HepG2 (cell line): Measurements from ENCODE around the gene UVSSA. TPM values are rescaled to one million over a fixed set of nuclear protein-coding genes. Genes with fewer than 3 reads are reported as not detected.

Experiments
- ATAC-seq: fragments of 200-7000 bp; cut with Tn5 transposase; 3 replicates; pipeline ENCODE4 v1.9.1; 2020; ENCODE audit warnings: mild to moderate bottlenecking, moderate library complexity
- BruUV-seq: library from RNA; stranded (reverse); fragments of 400-500 nt; replicated peaks from 2 replicates; lab custom pipeline; 2021; lab: Mats Ljungman, UMichigan
- CTCF ChIA-PET: fragments of 300-600 bp; formaldehyde crosslinking; extraction: SDS; loops from one replicate; lab custom pipeline; 2021; ENCODE audit warnings: low total read pairs, inconsistent platforms, low intra/inter-chr PET ratio; lab: Yijun Ruan, JAX
- POLR2A ChIA-PET: fragments of 350-600 bp; sonication (Branson Sonifier 250); formaldehyde crosslinking; loops from one replicate; lab custom pipeline; 2020; ENCODE audit warnings: antibody characterized with exemption, inconsistent platforms; lab: Yijun Ruan, JAX
- DNase-seq: peaks from one replicate; pipeline ENCODE4 v3.0.0-alpha.2; 2015; ENCODE audit warnings: low spot score
- FAIRE-seq: peaks from 3 replicates; lab custom pipeline; 2011; peaks lifted over from hg19 to GRCh38; lab: Jason Lieb, UNC
- H2AFZ ChIP-seq: one replicate; pipeline ENCODE4 v1.6.1; 2011; ENCODE audit warnings: low read length, inconsistent platforms
- H3K27ac ChIP-seq: fragments of 300-600 bp; 3 replicates; pipeline ENCODE4 v1.8.0; 2011; ENCODE audit warnings: mixed run types, mild to moderate bottlenecking, mixed read lengths, low read length, inconsistent platforms; ENCODE audit not compliant: insufficient read depth; ENCODE audit errors: extremely low read length
- H3K27me3 ChIP-seq, 2 experiments: fragments of 200-600 bp in 1 of 2; 2 replicates in 1 of 2; 3 replicates in 1 of 2; pipeline versions ENCODE4 v1.6.0 to v1.8.0; 2011; ENCODE audit warnings: low read length in 2 of 2, mild to moderate bottlenecking in 2 of 2, moderate library complexity in 2 of 2, inconsistent platforms in 1 of 2; ENCODE audit not compliant: insufficient read depth in 2 of 2, control insufficient read depth in 1 of 2
- H3K36me3 ChIP-seq, 2 experiments: fragments of 200-600 bp in 1 of 2; replicated peaks in 1 of 2; 2 replicates in 1 of 2; 3 replicates in 1 of 2; pipeline versions ENCODE4 v1.5.1 to v1.8.0; 2011; ENCODE audit warnings: low read length in 2 of 2, inconsistent platforms in 1 of 2; ENCODE audit not compliant: insufficient read depth in 2 of 2, control insufficient read depth in 1 of 2
- H3K4me1 ChIP-seq: 2 replicates; pipeline ENCODE4 v1.5.1; 2012; ENCODE audit warnings: low read length, inconsistent platforms; ENCODE audit not compliant: insufficient read depth
- H3K4me2 ChIP-seq: 2 replicates; pipeline ENCODE4 v1.6.0; 2011; ENCODE audit warnings: low read depth, low read length, inconsistent platforms
- H3K4me3 ChIP-seq, 3 experiments: fragments of 200-600 bp in 1 of 3; sonication (generic), shearing (Covaris generic) in 1 of 3; replicated peaks in 1 of 3; 2 replicates each; pipeline ENCODE4 v1.5.1; 2011 to 2016; ENCODE audit warnings: low read length in 3 of 3, inconsistent platforms in 2 of 3, low read depth in 2 of 3, mild to moderate bottlenecking in 2 of 3, control low read depth in 1 of 3, mixed read lengths in 1 of 3; ENCODE audit not compliant: insufficient read depth in 1 of 3
- H3K79me2 ChIP-seq: one replicate; pipeline ENCODE4 v1.6.1; 2011; ENCODE audit warnings: low read length, inconsistent platforms; ENCODE audit not compliant: insufficient read depth
- H3K9ac ChIP-seq: 2 replicates; pipeline ENCODE4 v1.6.0; 2011; ENCODE audit warnings: mild to moderate bottlenecking, low read depth, low read length, inconsistent platforms; ENCODE audit not compliant: insufficient read depth
- H3K9me3 ChIP-seq: 2 replicates; pipeline ENCODE4 v1.5.1; 2012; ENCODE audit warnings: mild to moderate bottlenecking, low read length
- H4K20me1 ChIP-seq: 2 replicates; pipeline ENCODE4 v1.6.0; 2011; ENCODE audit warnings: inconsistent platforms, mild to moderate bottlenecking, low read length, moderate library complexity; ENCODE audit not compliant: insufficient read depth
- BHLHE40 ChIP-seq: IDR thresholded peaks from 2 replicates; pipeline ENCODE4 v1.6.1; 2011; ENCODE audit warnings: low read length, improper control_type of control experiment
- E2F5 ChIP-seq: sonication (generic); formaldehyde crosslinking; conservative IDR thresholded peaks from 2 replicates; pipeline ENCODE4 v1.4.0; 2020; ENCODE audit warnings: missing genetic modification reagents
- HDAC1 ChIP-seq: sonication (generic); formaldehyde crosslinking; IDR thresholded peaks from 2 replicates; pipeline ENCODE4 v1.5.1; 2020; ENCODE audit warnings: mild to moderate bottlenecking, missing genetic modification reagents
- HOXA3 ChIP-seq: sonication (generic); formaldehyde crosslinking; IDR thresholded peaks from 2 replicates; pipeline ENCODE4 v1.5.0; 2020; ENCODE audit warnings: missing genetic modification reagents
- RELA ChIP-seq: sonication (generic); formaldehyde crosslinking; IDR thresholded peaks from 2 replicates; pipeline ENCODE4 v1.4.0; 2020; ENCODE audit warnings: missing genetic modification reagents
- THAP8 ChIP-seq: sonication (generic); formaldehyde crosslinking; IDR thresholded peaks from 2 replicates; pipeline ENCODE4 v1.5.1; 2020; ENCODE audit warnings: missing genetic modification reagents, mild to moderate bottlenecking, borderline replicate concordance
- ZBTB33 ChIP-seq: sonication (generic); formaldehyde crosslinking; IDR thresholded peaks from 2 replicates; pipeline ENCODE4 v1.4.0; 2020; ENCODE audit warnings: missing genetic modification reagents
- ZFP37 ChIP-seq: sonication (generic); formaldehyde crosslinking; IDR thresholded peaks from 2 replicates; pipeline ENCODE4 v1.4.0; 2020; ENCODE audit warnings: missing genetic modification reagents, borderline replicate concordance
- ZFP90 ChIP-seq: sonication (generic); formaldehyde crosslinking; IDR thresholded peaks from 2 replicates; pipeline ENCODE4 v1.8.0; 2022; ENCODE audit warnings: missing genetic modification reagents, mild to moderate bottlenecking, inconsistent platforms, borderline replicate concordance
- ZNF430 ChIP-seq: sonication (generic); formaldehyde crosslinking; IDR thresholded peaks from 2 replicates; pipeline ENCODE4 v1.9.0; 2021; ENCODE audit warnings: mild to moderate bottlenecking, missing genetic modification reagents
- ZNF552 ChIP-seq: sonication (generic); formaldehyde crosslinking; IDR thresholded peaks from 2 replicates; pipeline ENCODE4 v1.9.0; 2022; ENCODE audit warnings: missing genetic modification reagents, mild to moderate bottlenecking, borderline replicate concordance
- WGBS: methylation state at CpG from one replicate; pipeline ENCODE4 v1.1.6; 2017; ENCODE audit warnings: low lambda C conversion rate; 5-methylcytosine and 5-hydroxymethylcytosine counted together
- in situ Hi-C: cut with HindIII; loops from 2 replicates; pipeline ENCODE4 v1.10.0; 2017; ENCODE audit warnings: low pct_unique_long_range_greater_than_20kb; ENCODE audit not compliant: extremely low pct_ligation_motif_present
- intact Hi-C: fragments of 100-400 bp; cut with micrococcal nuclease; formaldehyde crosslinking; loops from one replicate; pipeline ENCODE4 v1.10.0; 2022; ENCODE audit not compliant: unreplicated experiment
- polyA plus RNA-seq, 8 experiments: library from polyadenylated mRNA; depleted of rRNA in 3 of 8; stranded (reverse) in 7 of 8; unstranded in 1 of 8; fragments of >200 nt; fragmentation: Illumina TruSeq in 4 of 8; extraction: Trizol in 4 of 8; gene quantifications; 2 replicates each; pipeline versions ENCODE4 v1.2.1 to v1.2.3, GENCODE V29; 2011 to 2016; ENCODE audit warnings: low read depth in 4 of 8, missing spikeins in 1 of 8, mixed read lengths in 1 of 8; ENCODE audit not compliant: insufficient read depth in 1 of 8
- total RNA-seq, 5 experiments: library from RNA; depleted of rRNA; stranded (reverse); fragments of >200 nt; fragmentation: Illumina TruSeq; extraction: Trizol; gene quantifications; 2 replicates each; pipeline ENCODE4 v1.2.3, GENCODE V29; 2016; ENCODE audit warnings: low read depth in 1 of 5
- TF ChIP-seq, protein P1 (sequence below): sonication (generic); formaldehyde crosslinking; IDR thresholded peaks from 2 replicates; pipeline ENCODE4 v1.5.1; 2020; ENCODE audit warnings: mild to moderate bottlenecking, missing genetic modification reagents, moderate library complexity

Gene UVSSA
- total and polyA plus RNA-seq, 2 of the 13 experiments (the other 11 are each of a cell fraction or from before 2014, with no cell fraction given): 4.6 to 8.4 TPM

DNA sequence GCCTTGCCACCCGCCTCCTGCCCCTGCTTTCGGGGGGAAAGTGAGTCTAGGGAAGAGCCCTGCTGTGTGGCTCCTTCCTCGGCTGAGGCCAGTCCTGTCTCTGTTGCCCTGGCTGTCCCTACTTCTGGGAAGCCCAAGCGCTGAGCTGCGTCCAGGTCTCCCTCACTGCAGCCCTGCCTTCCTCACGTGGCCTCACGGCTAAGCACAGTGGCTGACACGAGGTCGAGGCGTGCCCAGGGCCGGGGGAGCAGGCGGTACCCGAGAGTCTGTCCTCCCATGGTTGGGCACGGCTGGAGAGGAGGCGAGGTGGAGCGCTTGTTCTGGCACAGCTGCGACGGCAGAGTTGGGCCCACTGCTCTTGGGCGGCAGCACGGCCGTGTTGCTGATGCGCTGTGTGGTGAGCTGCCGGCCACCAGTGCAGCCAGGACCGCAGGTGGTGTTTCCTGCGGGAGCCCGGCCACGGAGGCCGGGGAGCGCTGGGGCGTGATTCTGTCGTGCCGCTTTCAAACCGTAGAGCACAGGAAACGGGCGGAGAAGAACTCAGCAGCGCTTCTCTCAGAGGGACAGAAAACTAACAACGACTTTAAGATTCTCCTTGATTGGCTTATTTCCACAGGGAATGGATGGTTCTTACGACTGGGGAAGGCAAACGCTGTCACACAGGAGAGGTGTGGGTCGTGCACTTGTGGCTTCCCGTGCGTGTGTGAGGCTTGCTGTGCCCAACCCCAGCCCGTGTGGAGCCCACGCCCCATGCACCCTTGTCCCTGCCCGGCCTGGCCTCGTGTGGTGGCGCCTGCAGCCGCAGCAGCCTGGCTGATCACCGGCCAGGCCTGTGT, 36.0 kb upstream of the UVSSA start (continued):
- TF ChIP-seq ZBTB33 (CRISPR knock-in tag) (peak; percentile 100), BHLHE40 (no peak), ZNF430 (CRISPR knock-in tag) (no peak)
- TF ChIP-seq, all 625 proteins: peak for 8

DNA sequence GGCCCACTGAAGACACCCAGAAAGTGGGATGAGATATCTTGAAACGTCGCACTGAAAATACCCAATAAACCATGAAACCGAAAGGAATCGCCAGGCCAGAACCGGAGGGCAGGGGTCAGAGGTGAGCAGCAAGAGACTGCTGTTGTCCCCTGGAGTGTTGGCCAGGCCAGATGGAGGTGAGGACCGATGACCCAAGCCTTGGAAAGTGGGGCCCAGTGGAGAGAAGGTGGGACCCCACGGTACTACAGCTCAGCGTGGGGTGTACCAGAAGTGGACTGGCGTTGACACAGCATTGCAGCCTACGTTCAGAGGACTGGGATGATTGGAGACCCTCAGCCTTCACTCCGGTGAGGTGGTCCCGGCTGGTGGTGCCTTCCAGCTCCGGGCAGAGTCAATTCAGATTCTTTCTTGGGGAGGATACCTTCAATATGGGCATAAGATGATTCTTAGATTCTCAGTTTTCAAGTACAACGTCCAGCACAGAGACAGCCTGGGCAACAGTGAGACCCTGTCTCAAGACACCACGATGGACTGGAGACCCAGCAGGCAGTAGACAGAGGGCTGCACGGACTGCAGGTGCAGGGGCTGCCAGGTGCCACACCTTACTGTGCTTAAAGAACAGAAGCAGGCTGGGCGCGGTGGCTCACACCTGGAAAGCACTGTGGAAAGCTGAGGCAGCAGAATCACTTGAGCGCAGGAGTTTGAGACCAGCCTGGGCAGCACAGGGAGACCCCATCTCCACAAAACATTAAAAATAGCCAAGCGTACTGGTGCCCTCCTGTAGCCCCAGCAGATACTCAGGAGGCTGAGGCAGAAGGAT, 34.0 kb upstream of the UVSSA start:
- Histone ChIP-seq H3K4me1 (peaks cover 45% of the 10 kb centered on the region), H3K79me2 (peaks cover 47% of the 10 kb centered on the region), H3K4me2 (peak overlapping the region; percentile 56; the same call in 1 of the 2 replicates), H3K27me3 (no peaks in the 10 kb centered on the region), H3K9me3 (no peaks in the 10 kb centered on the region), H3K36me3 (peaks cover 22 to 43% of the 10 kb centered on the region in 2 experiments), H3K9ac (no peak overlapping the region), H2AFZ (no peak overlapping the region), H3K4me3 (no peak overlapping the region), H4K20me1 (peaks cover 11% of the 10 kb centered on the region; the same call in 1 of the 2 replicates), H3K27ac (peak overlapping the region; percentile 81)
- BruUV-seq: no TSS peak
- DNase-seq: no peak
- WGBS: 98% methylated on average over 18 of the region's 20 CpGs
- no peak for ATAC-seq
- intact Hi-C loops (no loop called here), in situ Hi-C loops (no loop called here)
- POLR2A ChIA-PET: no interaction called here
- CTCF ChIA-PET: no interaction called here
- no peak for FAIRE-seq
- TF ChIP-seq E2F5 (CRISPR knock-in tag) (no peak), RELA (CRISPR knock-in tag) (no peak), ZFP90 (no peak), HOXA3 (no peak), ZNF552 (CRISPR knock-in tag) (no peak), THAP8 (CRISPR knock-in tag) (no peak), ZFP37 (CRISPR knock-in tag) (no peak), HDAC1 (0 out of 2 replicates have a peak, but pooled peaks have one; percentile 2)
- TF ChIP-seq, protein P1, sequence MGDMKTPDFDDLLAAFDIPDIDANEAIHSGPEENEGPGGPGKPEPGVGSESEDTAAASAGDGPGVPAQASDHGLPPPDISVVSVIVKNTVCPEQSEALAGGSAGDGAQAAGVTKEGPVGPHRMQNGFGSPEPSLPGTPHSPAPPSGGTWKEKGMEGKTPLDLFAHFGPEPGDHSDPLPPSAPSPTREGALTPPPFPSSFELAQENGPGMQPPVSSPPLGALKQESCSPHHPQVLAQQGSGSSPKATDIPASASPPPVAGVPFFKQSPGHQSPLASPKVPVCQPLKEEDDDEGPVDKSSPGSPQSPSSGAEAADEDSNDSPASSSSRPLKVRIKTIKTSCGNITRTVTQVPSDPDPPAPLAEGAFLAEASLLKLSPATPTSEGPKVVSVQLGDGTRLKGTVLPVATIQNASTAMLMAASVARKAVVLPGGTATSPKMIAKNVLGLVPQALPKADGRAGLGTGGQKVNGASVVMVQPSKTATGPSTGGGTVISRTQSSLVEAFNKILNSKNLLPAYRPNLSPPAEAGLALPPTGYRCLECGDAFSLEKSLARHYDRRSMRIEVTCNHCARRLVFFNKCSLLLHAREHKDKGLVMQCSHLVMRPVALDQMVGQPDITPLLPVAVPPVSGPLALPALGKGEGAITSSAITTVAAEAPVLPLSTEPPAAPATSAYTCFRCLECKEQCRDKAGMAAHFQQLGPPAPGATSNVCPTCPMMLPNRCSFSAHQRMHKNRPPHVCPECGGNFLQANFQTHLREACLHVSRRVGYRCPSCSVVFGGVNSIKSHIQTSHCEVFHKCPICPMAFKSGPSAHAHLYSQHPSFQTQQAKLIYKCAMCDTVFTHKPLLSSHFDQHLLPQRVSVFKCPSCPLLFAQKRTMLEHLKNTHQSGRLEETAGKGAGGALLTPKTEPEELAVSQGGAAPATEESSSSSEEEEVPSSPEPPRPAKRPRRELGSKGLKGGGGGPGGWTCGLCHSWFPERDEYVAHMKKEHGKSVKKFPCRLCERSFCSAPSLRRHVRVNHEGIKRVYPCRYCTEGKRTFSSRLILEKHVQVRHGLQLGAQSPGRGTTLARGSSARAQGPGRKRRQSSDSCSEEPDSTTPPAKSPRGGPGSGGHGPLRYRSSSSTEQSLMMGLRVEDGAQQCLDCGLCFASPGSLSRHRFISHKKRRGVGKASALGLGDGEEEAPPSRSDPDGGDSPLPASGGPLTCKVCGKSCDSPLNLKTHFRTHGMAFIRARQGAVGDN (CRISPR knock-in tag): no peak
